ENCODE results near the gene GRAMD1A.
A peak's percentile ranks its signal among the peaks of the same experiment; 100 is the strongest.

GRAMD1A gene

DNA sequence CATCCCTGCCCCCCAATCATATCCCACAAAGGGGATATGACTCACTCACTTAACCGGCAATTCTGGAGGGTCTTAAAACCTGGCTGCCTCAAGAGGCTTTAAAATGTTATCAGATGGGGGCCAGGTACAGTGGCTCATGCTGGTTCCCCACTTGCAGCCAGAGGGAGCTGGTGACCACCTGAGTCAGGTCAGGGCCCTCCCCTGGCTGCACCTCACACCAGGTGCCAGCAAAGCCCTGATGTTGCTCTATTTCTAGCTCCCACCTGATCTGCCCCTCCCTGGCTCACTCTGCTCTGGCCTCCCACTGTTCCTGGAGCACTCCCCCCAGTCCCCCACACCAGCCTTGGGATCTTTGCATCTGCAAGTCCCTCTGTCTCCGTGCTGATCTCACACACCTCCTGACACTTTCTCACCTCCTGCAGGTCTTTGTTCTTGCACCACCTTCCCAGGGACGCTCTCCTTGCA lies 55.6 kb downstream of the GRAMD1A start:
- no peak for DNase-seq (ENCODE audit: low spot score)

DNA sequence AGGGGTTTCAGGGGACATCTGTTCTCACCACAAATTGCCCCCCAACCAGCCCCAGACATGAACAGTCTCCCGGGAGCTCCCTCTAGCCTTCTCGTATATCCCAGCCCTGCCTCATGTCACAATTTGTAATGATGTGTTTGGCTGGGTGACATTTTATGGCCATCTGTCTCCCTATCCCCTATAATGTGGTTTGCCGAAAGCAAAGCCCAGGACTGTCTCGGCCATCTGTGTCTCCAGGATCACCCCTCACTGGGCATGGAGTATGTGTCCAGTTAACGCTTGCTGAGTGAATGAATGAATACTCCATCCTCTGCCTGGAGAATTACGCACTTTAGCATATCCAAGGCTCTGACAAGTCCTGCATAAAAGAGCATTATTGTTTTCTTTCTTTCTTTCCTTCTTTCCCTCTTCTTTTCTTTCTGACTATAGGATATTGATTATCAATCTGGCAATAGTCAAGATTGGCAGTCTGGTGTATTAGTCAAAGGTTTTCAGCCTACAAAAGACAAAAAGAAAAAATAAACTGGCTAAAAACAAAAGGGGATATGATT lies 56.5 kb downstream of the GRAMD1A start:
- DNase-seq (ENCODE audit: low spot score): no peak

DNA sequence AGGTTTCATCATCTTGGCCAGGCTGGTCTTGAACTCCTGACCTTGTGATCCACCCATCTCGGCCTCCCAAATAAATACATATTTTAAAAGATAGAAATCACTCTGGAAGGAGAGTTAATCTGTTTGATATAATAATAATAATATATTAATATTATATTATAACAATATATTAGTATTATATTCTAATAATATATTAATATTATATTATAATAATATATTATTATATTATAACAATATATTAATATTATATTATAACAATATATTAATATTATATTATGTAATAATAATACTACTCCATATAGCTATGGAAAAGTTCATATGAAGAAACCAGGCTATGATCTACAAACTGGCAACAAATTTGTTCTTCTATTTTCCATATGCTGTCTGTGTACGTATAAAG lies 58.2 kb downstream of the GRAMD1A start:
- DNase-seq (ENCODE audit: low spot score): no peak

DNA sequence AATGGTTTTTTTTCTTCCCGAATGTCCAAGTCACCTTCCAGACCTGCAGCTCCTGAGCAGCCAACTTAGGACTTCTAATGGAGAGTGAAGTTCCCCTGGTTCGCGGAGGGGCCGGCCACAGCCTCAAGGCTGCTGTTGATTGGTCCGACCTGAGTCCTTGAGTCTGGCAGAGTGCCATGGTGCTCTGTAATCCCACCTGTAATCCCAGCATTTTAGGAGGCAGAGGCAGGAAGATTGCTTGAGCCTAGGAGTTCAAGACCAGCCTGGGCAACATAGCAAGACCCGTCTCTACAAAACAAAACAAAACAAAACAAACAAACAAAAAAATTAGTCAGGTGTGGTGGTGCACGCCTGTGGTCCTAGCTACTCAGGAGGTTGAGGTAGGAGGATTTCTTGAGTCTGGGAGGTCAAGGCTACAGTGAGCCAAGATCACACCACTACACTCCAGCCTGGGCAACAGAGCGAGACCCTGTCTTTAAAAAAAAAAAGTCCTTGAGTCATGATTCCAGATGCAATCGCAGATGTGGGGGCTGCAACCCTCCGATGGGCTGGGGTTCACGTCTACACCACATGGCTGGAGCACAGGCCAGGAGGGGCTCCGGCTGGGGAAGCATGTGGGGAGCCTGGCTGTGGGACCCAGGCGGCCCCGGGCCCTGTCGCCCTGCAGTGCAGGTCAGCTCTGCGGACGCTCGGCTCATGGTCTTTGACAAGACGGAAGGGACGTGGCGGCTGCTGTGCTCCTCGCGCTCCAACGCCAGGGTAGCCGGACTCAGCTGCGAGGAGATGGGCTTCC lies 59.1 kb downstream of the GRAMD1A start:
- DNase-seq (ENCODE audit: low spot score): no peak

DNA sequence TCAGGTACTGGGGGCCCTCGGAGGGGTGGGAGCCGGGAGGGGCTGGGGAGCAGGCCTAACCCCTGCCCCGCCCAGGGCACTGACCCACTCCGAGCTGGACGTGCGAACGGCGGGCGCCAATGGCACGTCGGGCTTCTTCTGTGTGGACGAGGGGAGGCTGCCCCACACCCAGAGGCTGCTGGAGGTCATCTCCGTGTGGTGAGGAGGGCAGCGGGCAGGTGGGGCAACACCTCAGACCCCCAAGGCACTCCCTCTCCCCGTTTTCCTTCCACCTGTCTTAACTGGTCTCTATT lies 59.6 kb downstream of the GRAMD1A start:
- DNase-seq (ENCODE audit: low spot score): no peak

DNA sequence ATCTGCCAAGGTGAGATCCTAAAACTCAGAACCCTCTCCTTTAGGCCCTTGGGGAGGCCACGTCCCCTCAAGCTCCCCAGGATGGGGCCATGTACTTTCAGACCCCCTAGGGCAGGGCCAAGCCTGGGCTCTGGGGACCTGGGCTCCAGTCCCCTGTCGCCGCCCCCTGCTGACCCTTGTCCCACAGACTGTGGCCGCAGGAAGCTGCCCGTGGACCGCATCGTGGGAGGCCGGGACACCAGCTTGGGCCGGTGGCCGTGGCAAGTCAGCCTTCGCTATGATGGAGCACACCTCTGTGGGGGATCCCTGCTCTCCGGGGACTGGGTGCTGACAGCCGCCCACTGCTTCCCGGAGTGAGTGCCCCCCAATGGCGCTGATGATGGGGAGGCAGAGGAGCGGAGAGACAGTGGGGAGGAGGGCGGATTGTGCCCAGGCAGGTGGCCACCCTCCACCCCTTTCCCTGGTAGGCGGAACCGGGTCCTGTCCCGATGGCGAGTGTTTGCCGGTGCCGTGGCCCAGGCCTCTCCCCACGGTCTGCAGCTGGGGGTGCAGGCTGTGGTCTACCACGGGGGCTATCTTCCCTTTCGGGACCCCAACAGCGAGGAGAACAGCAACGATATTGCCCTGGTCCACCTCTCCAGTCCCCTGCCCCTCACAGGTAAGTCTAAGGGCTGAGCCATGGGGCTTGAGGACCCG lies 60.2 kb downstream of the GRAMD1A start:
- DNase-seq (ENCODE audit: low spot score): no peak

DNA sequence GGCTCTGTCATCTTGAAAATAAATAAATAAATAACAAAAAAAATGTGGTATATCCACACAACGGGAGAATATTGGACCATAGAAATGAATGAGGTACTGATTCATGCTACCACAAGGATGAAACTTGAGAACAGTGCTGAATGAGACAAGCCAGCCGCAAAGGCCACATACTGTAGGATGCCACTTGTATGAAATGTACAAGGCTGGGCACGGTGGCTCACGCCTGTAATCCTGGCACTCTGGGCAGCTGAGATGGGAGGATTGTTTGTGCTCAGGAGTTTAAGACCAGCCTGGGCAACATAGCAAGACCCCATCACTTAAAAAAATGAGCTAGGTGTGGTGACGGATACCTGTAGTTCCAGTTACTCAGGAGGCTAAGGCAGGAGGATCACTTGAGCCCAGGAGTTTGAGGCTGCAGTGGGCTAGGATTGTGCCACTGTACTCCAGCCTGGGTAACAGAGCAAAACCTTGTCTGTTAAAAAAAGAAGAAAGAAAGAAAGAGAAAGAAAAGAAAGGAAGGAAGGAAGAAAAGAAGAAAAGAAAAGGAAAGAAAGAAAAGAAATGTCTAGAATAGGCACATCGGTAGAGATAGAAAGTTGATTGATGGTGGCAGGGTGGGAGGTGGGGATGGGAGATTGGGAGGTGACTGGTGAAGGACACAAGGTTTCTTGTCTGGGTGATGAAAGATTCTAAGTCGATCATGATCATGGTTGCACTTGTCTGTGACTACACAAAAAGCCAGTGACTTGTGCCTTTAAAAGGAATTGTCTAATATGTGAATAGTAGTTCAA lies 61.7 kb downstream of the GRAMD1A start:
- DNase-seq (ENCODE audit: low spot score): no peak

DNA sequence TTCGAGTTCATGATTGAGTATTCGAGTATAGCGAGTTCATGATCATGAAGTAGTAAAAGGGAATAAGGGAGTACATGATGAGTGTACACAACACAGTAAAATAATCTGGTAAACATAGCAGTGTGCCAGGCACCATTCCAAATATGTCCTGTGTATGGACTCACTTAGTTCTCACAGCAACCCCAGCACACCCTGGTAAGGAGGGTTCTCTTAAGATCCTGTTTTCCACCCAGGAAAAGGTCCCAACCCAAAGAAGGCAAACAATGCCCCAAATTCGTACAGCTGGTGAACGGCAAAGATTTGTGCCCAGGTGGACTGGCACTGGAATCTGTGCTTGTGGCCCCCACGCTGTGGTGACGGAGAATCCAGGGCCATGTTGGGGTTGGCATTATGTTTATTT lies 62.8 kb downstream of the GRAMD1A start:
- no peak for DNase-seq (ENCODE audit: low spot score)

DNA sequence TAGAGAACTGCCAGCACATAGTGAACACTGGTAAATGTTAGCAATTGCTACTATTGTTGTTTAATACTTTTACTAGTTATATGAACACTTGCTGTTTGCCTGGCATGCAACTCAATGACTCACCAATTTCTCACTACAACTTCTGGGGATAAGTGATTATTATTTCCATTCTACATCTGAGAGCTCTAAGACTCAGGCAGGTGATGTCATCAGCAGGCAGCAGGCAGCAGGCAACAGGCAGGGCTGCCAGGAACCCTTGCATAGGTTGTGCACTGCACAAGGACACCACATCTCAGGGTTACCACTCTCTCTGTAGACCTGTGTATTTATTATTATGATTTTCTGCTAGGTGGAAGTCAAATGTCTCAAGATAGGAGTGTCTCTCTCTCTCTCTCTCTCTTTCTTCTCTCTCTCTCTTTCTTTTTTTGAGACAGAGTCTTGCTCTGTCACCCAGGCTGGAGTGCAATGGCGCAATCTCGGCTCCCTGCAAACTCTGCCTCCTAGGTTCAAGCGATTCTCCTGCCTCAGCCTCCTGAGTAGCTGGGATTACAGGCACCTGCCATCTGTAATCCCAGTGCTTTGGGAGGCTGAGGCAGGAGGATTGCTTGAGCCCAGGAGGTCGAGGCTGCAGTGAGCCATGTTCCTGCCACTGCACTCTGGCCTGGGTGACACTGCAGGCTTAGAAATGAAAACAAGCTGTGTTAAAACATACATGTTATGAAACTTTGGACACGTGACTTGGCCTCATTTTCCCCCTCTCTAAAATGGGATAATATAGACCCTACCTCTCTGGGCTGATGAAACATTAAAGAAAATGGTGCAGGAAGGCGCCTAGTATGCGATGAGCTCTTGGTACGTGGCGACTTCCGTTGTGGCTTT lies 64.1 kb downstream of the GRAMD1A start:
- no peak for DNase-seq (ENCODE audit: low spot score)

DNA sequence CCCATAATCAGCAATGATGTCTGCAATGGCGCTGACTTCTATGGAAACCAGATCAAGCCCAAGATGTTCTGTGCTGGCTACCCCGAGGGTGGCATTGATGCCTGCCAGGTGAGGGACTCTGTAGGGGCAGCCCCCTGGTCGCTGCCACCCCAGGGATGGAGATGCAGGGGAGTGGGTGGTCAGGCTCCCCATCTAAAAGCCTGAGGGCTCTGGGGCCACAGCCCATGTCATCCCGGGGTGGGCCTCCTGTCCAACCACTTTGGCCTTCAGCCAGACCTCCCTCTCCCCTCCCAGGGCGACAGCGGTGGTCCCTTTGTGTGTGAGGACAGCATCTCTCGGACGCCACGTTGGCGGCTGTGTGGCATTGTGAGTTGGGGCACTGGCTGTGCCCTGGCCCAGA lies 65.5 kb downstream of the GRAMD1A start:
- no peak for DNase-seq (ENCODE audit: low spot score)

DNA sequence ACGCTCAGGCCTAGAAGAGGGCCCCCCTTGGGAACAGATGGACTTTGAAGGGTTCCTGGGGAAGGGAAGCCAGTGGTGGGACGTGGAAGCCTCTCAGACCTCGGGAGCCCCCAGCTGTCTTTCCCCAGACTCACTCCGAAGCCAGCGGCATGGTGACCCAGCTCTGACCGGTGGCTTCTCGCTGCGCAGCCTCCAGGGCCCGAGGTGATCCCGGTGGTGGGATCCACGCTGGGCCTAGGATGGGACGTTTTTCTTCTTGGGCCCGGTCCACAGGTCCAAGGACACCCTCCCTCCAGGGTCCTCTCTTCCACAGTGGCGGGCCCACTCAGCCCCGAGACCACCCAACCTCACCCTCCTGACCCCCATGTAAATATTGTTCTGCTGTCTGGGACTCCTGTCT lies 66.0 kb downstream of the GRAMD1A start:
- no peak for DNase-seq (ENCODE audit: low spot score)

DNA sequence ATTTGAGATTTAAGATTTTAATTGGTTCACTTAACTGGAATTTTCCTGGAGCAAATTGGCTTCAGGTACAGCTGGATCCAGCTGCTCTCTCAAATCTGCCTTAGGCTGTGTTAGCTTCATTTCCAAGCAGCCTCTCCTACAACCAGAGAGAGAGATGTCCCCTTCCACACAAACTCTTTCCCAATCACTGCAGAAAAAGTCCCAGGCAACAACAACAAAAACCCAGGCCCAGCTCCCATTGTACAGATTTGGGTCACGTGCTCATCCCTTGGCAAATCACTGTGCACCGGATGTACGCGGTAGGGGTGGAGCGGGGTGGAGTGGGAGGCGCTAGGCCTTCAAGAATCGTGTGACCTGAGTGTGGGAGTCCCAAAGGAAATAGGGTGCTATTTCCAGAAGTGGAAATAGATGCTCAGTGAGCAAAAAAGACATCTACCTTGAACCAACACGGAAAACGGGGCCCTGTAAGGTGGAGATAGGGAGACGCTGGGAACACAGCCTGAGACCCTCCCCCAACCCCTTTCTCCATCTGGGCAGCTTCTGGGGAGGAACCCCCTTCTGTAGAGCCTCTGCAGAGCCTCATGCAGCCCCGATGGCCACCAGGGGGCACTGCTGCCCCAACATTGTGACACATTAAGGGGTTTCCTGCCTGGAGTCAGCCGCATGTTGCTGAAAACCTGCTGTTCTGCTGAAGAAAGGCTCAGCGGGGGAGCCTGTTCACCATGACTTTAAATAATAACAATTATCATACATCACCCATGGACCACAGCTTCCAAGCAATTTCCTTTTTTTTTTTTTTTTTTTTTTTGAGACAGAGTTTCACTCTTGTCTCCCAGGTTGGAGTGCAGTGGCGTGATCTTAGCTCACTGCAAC lies 66.8 kb downstream of the GRAMD1A start:
- peak; percentile 89 for DNase-seq (ENCODE audit: low spot score)

DNA sequence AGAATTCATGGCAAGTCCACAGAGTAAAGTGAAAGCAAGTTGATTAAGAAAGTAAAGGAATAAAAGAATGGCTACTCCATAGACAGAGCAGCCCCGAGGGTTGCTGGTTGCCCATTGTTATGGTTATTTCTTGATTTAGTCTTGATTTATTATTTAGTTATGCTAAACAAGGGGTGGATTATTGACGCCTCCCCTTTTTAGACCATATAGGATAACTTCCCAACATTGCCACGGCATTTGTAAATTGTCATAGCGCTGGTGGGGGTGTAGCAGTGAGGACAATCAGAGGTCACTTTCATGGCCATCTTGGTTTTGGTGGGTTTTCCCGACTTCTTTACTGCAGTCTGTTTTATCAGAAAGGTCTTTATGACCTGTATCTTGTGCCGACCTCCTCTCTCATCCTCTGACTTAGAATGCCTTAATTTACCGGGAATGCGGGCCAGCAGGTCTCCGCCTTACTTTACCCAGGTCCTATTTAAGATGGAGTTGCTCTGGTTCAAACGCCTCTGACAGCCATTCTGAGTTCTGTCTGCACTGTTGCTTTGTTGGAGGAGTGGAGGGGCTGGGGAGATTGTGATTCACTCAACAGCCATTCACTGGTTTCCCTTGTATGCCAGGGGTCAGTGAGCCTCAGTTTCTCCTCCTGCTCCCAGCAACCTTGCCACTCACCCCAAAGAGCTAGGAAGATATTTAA lies 69.0 kb downstream of the GRAMD1A start:
- no peak for DNase-seq (ENCODE audit: low spot score)

DNA sequence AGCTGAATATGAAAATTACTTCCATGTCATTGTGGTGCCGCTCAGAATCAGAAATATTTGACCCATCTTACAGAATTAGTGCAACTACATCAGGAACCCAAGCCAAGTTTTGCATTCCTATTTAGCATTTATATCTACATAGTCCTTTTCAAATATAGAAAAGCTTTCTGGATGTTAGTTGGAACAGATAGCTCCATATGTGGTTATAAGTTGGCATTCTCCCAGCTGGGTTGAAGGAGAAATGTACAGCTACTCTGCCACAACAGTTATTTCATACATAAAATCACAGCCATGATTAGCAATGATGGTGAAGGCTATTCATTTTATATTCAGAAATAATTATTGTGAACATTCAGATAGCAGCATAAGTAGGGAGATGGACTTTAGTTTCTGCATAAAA lies 69.6 kb downstream of the GRAMD1A start:
- no peak for DNase-seq (ENCODE audit: low spot score)

DNA sequence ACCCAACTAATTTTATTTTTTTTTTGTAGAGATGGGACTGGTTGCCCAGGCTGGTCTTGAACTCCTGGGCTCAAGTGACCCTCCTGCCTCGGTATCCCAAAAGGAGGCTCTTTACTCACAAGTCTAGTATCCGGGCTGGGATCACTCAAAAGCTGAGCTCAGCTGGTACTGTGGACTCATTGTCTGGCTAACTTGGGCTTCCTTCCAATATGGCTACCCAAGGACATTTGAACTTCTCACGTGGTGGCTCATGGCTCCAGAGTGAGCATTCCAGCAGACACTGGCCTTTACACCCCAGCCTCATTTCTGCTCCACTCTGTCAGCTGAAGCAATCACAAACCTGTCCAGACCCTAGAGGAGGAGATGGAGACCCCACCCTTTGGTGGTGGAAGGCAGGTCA lies 70.3 kb downstream of the GRAMD1A start:
- DNase-seq (ENCODE audit: low spot score): no peak

DNA sequence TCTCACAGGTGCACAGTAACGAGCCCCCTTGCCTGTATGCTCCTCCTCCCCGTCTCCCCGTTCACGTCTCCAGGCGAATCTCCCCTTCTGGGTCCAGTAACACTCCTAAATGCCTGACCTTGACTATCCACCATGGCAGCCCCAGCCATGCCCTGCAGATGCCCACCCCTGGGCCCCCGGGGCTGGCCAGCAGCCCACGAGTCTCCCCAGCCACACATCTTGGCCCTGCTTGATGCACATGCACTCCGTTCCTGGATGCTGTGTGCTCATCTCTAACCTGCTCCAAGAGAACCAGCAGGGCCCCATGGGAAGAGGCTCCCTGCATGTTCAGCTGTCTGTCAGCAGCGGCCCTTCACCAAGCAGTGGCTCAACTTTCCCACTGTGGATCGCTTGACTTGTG lies 73.4 kb downstream of the GRAMD1A start:
- no peak for DNase-seq (ENCODE audit: low spot score)

DNA sequence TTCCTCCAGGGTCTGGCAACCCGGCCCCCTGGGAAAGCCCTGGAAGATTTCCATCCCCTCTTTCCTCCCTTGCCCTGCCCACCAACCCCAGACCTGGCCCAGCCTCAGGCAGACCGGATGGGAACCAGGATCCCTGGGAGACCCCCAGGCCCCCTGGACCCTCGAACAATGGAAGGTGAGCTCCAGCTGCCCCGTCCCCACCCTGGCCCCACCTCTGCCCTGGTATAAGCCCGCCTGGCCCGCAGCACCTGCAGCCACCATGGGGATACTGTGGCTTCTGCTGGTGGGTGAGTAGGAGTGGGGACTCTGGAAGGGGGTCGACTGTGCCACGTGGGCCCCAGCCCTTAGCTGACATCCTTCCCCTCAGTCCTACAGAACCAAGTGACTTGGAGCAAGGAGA lies 73.8 kb downstream of the GRAMD1A start:
- DNase-seq (ENCODE audit: low spot score): no peak

DNA sequence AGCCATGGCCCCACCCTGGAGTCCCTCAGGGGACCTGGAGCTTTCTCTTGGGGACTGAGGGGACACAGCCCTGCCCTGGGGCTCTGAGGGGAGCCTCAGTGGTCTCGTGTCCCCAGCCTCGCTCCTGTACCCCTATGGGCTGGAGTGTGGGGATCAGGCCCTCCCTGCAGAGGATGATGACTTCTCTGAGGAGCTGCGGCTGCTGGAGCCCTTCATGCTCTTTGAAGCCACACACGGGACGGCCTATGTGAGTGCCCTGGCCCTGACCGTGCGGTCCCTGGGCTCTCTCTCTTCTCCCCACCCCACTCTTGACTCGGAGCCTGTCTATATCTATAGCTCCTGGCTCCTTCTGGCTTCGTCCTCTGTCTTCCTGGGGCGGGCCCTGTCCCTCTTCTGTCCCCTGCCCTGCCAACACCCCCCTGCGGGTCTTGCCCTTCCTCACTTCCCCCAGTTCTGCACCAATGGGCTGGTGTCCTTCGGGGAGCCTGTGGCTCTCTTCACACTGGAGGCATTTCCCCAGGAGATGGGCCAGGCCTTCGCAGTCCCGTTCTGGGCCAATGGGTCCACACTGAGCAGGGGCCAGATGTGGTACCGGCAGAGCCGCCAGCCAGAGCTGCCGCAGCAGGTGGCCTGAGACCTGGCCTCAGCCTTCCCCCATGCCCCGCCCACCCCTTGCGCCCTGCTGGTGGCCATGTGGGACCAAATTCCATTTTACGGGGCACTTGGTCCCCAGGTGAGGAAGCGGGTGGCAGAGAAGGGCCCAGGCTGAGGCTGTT lies 74.5 kb downstream of the GRAMD1A start:
- DNase-seq (ENCODE audit: low spot score): no peak
